ENCODE measurements around the gene CSAD. TPM values are rescaled to one million over a fixed set of nuclear protein-coding genes. Genes with fewer than 3 reads are reported as not detected.

Gene CSAD
- polyA plus RNA-seq, 1 experiment, result 30.7 TPM

GRCh38 chr12:53118751-53119300, 61.9 kb downstream of the CSAD start:
- ChIA-PET POLR2A (no interaction called here), CTCF (interaction anchor here (0.8 kb wide), 1 partner anchor 41 kb away, joined by 4 read pairs; no protein-coding TSS in a partner anchor)
- DNase-seq (ENCODE audit: low read depth), result no peak
- no peak for TF ChIP-seq CTCF (IDR thresholded peaks at IDR 0.05; ENCODE audit: insufficient read depth, low read depth, low read length)
- H3K36me3 ChIP-seq (ENCODE audit: control insufficient read depth, insufficient read depth, low read length), result no peaks in the 10 kb centered on the region
- no peak overlapping the region for H3K4me3 ChIP-seq (ENCODE audit: low read depth, low read length)
- no peaks in the 10 kb centered on the region for H3K27me3 ChIP-seq (ENCODE audit: control insufficient read depth, insufficient read depth, low read length)

- POLR2A ChIA-PET, result no interaction called here
- CTCF ChIA-PET, result interaction anchor here (1.4 to 1.5 kb wide), 2 partner anchors 19 to 50 kb away, joined by 3 to 4 read pairs; no protein-coding TSS in a partner anchor
- Histone ChIP-seq H3K36me3 (ENCODE audit: control insufficient read depth, insufficient read depth, low read length) (no peaks in the 10 kb centered on the region), H3K4me3 (ENCODE audit: low read depth, low read length) (no peak overlapping the region), H3K27me3 (ENCODE audit: control insufficient read depth, insufficient read depth, low read length) (no peaks in the 10 kb centered on the region)
- DNase-seq (ENCODE audit: low read depth), result no peak
- TF ChIP-seq CTCF (IDR thresholded peaks at IDR 0.05; ENCODE audit: insufficient read depth, low read depth, low read length), result no peak
Observed at GRCh38 chr12:53115891-53116648, 64.7 kb downstream of the CSAD start.

DNA sequence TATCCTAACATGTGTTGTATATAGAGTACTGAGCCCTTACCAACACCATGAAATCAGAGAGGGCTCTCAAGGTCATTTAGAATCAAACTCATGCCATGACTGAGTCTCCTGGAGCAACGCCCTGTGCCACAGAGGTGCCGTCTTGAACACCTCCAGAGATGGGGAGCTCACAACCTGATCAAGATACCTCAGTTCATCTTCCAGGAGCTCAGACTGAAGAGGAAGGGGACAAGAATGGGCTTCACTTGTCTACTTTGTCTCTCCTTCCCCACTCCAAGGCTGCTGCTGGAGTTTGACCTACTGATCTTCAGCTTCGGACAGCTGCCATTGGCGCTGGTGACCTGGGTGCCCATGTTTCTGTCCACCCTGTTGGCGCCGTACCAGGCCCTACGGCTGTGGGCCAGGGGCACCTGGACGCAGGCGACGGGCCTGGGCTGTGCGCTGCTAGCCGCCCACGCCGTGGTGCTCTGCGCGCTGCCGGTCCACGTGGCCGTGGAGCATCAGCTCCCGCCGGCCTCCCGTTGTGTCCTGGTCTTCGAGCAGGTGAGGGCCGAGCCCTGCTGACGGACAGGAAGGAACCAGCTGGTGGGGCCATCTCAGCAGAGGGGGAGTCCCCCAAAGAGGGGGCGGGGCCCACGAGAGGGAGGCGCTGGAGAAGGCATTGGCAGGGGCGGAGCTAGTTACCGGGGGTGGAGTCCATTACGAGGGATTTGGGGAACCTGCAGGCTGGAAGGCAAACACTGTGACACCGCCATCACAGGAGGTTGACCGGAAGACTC, 65.4 kb downstream of the CSAD start:
- POLR2A ChIA-PET, result no interaction called here
- Histone ChIP-seq H3K4me3 (ENCODE audit: low read depth, low read length) (no peak overlapping the region), H3K36me3 (ENCODE audit: control insufficient read depth, insufficient read depth, low read length) (no peaks in the 10 kb centered on the region), H3K27me3 (ENCODE audit: control insufficient read depth, insufficient read depth, low read length) (no peaks in the 10 kb centered on the region)
- CTCF ChIA-PET, result interaction anchor here (1.4 to 1.5 kb wide), 2 partner anchors 20 to 49 kb away, joined by 3 to 4 read pairs; no protein-coding TSS in a partner anchor
- DNase-seq (ENCODE audit: low read depth), result no peak
- no peak for TF ChIP-seq CTCF (IDR thresholded peaks at IDR 0.05; ENCODE audit: insufficient read depth, low read depth, low read length)

DNA sequence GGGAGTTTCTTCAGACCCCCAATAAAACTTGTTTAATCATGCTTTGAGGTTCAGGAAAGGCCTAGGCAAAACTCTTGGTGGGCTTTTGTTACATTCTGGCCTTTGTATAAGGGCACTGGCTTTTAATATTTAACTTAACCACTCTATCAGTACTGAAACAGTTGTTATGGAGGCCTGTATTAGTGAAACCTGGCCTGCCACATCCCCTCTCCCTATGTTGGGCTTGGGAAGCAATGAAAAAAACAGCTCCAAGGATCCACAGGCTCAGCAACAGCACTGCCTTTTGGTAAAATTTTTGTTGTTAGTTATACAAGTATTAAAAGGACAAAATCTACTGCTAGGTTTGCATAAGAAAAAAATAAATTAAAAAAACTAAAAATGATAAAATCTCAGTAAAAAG, 66.8 kb downstream of the CSAD start:
- no peak for DNase-seq (ENCODE audit: low read depth)
- TF ChIP-seq CTCF (IDR thresholded peaks at IDR 0.05; ENCODE audit: insufficient read depth, low read depth, low read length), result no peak
- Histone ChIP-seq H3K36me3 (ENCODE audit: control insufficient read depth, insufficient read depth, low read length) (no peaks in the 10 kb centered on the region), H3K4me3 (ENCODE audit: low read depth, low read length) (no peak overlapping the region), H3K27me3 (ENCODE audit: control insufficient read depth, insufficient read depth, low read length) (no peaks in the 10 kb centered on the region)
- POLR2A ChIA-PET, result no interaction called here
- CTCF ChIA-PET, result interaction anchor here (0.8 to 1.2 kb wide), 2 partner anchors 11 to 15 kb away, joined by 5 read pairs; partner anchors contain the start of gene SOAT2
